ENCODE measurements around the gene GIPC3.

The GIPC3 gene

GRCh38 chr19:3543150-3544057 is 41.9 kb upstream of the GIPC3 start:
- H3K9me3 ChIP-seq (ENCODE audit: control insufficient read depth in 1 of 2, low read length in 2 of 2) = no peaks in the 10 kb centered on the region
- H3K9ac ChIP-seq (ENCODE audit: low read depth in 1 of 2, low read length in 2 of 2) = no peak overlapping the region
- H3K4me1 ChIP-seq (ENCODE audit: control insufficient read depth in 1 of 2, insufficient read depth in 2 of 2, low read length in 2 of 2) = no peaks in the 10 kb centered on the region
- H3K27me3 ChIP-seq (ENCODE audit: control insufficient read depth in 1 of 2, insufficient read depth in 2 of 2, low read length in 2 of 2) = no peaks in the 10 kb centered on the region
- H3K36me3 ChIP-seq (ENCODE audit: control insufficient read depth in 1 of 2, insufficient read depth in 2 of 2, low read length in 2 of 2) = peaks cover 0 to 20% of the 10 kb centered on the region in 2 donors
- H3K27ac ChIP-seq (ENCODE audit: low read depth, low read length) = no peak overlapping the region
- H3K4me3 ChIP-seq (ENCODE audit: low read depth in 1 of 2, low read length in 2 of 2) = no peak overlapping the region

- no peaks in the 10 kb centered on the region for H3K4me1 ChIP-seq (ENCODE audit: control insufficient read depth in 1 of 2, insufficient read depth in 2 of 2, low read length in 2 of 2)
- peaks cover 0 to 18% of the 10 kb centered on the region in 2 donors for H3K36me3 ChIP-seq (ENCODE audit: control insufficient read depth in 1 of 2, insufficient read depth in 2 of 2, low read length in 2 of 2)
- H3K27ac ChIP-seq (ENCODE audit: low read depth, low read length) = no peak overlapping the region
- no peaks in the 10 kb centered on the region for H3K9me3 ChIP-seq (ENCODE audit: control insufficient read depth in 1 of 2, low read length in 2 of 2)
- H3K9ac ChIP-seq (ENCODE audit: low read depth in 1 of 2, low read length in 2 of 2) = no peak overlapping the region
- no peaks in the 10 kb centered on the region for H3K27me3 ChIP-seq (ENCODE audit: control insufficient read depth in 1 of 2, insufficient read depth in 2 of 2, low read length in 2 of 2)
- H3K4me3 ChIP-seq (ENCODE audit: low read depth in 1 of 2, low read length in 2 of 2) = no peak overlapping the region
Measured at GRCh38 chr19:3544058-3544376, 41.3 kb upstream of the GIPC3 start.

GRCh38 chr19:3544742-3545668 is 40.3 kb upstream of the GIPC3 start:
- H3K27me3 ChIP-seq (ENCODE audit: control insufficient read depth in 1 of 2, insufficient read depth in 2 of 2, low read length in 2 of 2) = no peaks in the 10 kb centered on the region
- H3K9ac ChIP-seq (ENCODE audit: low read depth in 1 of 2, low read length in 2 of 2) = no peak overlapping the region
- no peak overlapping the region for H3K4me3 ChIP-seq (ENCODE audit: low read depth in 1 of 2, low read length in 2 of 2)
- H3K4me1 ChIP-seq (ENCODE audit: control insufficient read depth in 1 of 2, insufficient read depth in 2 of 2, low read length in 2 of 2) = no peaks in the 10 kb centered on the region
- peaks cover 0 to 18% of the 10 kb centered on the region in 2 donors for H3K36me3 ChIP-seq (ENCODE audit: control insufficient read depth in 1 of 2, insufficient read depth in 2 of 2, low read length in 2 of 2)
- no peak overlapping the region for H3K27ac ChIP-seq (ENCODE audit: low read depth, low read length)
- H3K9me3 ChIP-seq (ENCODE audit: control insufficient read depth in 1 of 2, low read length in 2 of 2) = no peaks in the 10 kb centered on the region

GRCh38 chr19:3545669-3546034 is 39.6 kb upstream of the GIPC3 start:
- H3K27me3 ChIP-seq (ENCODE audit: control insufficient read depth in 1 of 2, insufficient read depth in 2 of 2, low read length in 2 of 2) = no peaks in the 10 kb centered on the region
- H3K36me3 ChIP-seq (ENCODE audit: control insufficient read depth in 1 of 2, insufficient read depth in 2 of 2, low read length in 2 of 2) = peaks cover 0 to 20% of the 10 kb centered on the region in 2 donors
- no peak overlapping the region for H3K9ac ChIP-seq (ENCODE audit: low read depth in 1 of 2, low read length in 2 of 2)
- H3K9me3 ChIP-seq (ENCODE audit: control insufficient read depth in 1 of 2, low read length in 2 of 2) = no peaks in the 10 kb centered on the region
- no peak overlapping the region for H3K4me3 ChIP-seq (ENCODE audit: low read depth in 1 of 2, low read length in 2 of 2)
- H3K27ac ChIP-seq (ENCODE audit: low read depth, low read length) = no peak overlapping the region
- no peaks in the 10 kb centered on the region for H3K4me1 ChIP-seq (ENCODE audit: control insufficient read depth in 1 of 2, insufficient read depth in 2 of 2, low read length in 2 of 2)

- no peak overlapping the region for H3K27ac ChIP-seq (ENCODE audit: low read depth, low read length)
Measured at GRCh38 chr19:3546119-3546518, 39.2 kb upstream of the GIPC3 start.

GRCh38 chr19:3547301-3547731 is 38.0 kb upstream of the GIPC3 start:
- no peaks in the 10 kb centered on the region for H3K4me1 ChIP-seq (ENCODE audit: control insufficient read depth in 1 of 2, insufficient read depth in 2 of 2, low read length in 2 of 2)
- no peaks in the 10 kb centered on the region for H3K9me3 ChIP-seq (ENCODE audit: control insufficient read depth in 1 of 2, low read length in 2 of 2)
- no peak overlapping the region for H3K27ac ChIP-seq (ENCODE audit: low read depth, low read length)
- H3K36me3 ChIP-seq (ENCODE audit: control insufficient read depth in 1 of 2, insufficient read depth in 2 of 2, low read length in 2 of 2) = peaks cover 0 to 22% of the 10 kb centered on the region in 2 donors
- H3K4me3 ChIP-seq (ENCODE audit: low read depth in 1 of 2, low read length in 2 of 2) = no peak overlapping the region
- no peaks in the 10 kb centered on the region for H3K27me3 ChIP-seq (ENCODE audit: control insufficient read depth in 1 of 2, insufficient read depth in 2 of 2, low read length in 2 of 2)
- H3K9ac ChIP-seq (ENCODE audit: low read depth in 1 of 2, low read length in 2 of 2) = no peak overlapping the region

More at GRCh38 chr19:3546119-3546518, 39.2 kb upstream of the GIPC3 start:
- H3K4me1 ChIP-seq (ENCODE audit: control insufficient read depth in 1 of 2, insufficient read depth in 2 of 2, low read length in 2 of 2) = no peaks in the 10 kb centered on the region
- H3K9ac ChIP-seq (ENCODE audit: low read depth in 1 of 2, low read length in 2 of 2) = no peak overlapping the region
- no peak overlapping the region for H3K4me3 ChIP-seq (ENCODE audit: low read depth in 1 of 2, low read length in 2 of 2)
- H3K9me3 ChIP-seq (ENCODE audit: control insufficient read depth in 1 of 2, low read length in 2 of 2) = no peaks in the 10 kb centered on the region
- peaks cover 0 to 22% of the 10 kb centered on the region in 2 donors for H3K36me3 ChIP-seq (ENCODE audit: control insufficient read depth in 1 of 2, insufficient read depth in 2 of 2, low read length in 2 of 2)
- no peaks in the 10 kb centered on the region for H3K27me3 ChIP-seq (ENCODE audit: control insufficient read depth in 1 of 2, insufficient read depth in 2 of 2, low read length in 2 of 2)

GRCh38 chr19:3547767-3548282 is 37.5 kb upstream of the GIPC3 start:
- no peaks in the 10 kb centered on the region for H3K4me1 ChIP-seq (ENCODE audit: control insufficient read depth in 1 of 2, insufficient read depth in 2 of 2, low read length in 2 of 2)
- no peak overlapping the region for H3K27ac ChIP-seq (ENCODE audit: low read depth, low read length)
- no peaks in the 10 kb centered on the region for H3K27me3 ChIP-seq (ENCODE audit: control insufficient read depth in 1 of 2, insufficient read depth in 2 of 2, low read length in 2 of 2)
- peaks cover 0 to 22% of the 10 kb centered on the region in 2 donors for H3K36me3 ChIP-seq (ENCODE audit: control insufficient read depth in 1 of 2, insufficient read depth in 2 of 2, low read length in 2 of 2)
- H3K9ac ChIP-seq (ENCODE audit: low read depth in 1 of 2, low read length in 2 of 2) = no peak overlapping the region
- no peak overlapping the region for H3K4me3 ChIP-seq (ENCODE audit: low read depth in 1 of 2, low read length in 2 of 2)
- no peaks in the 10 kb centered on the region for H3K9me3 ChIP-seq (ENCODE audit: control insufficient read depth in 1 of 2, low read length in 2 of 2)

GRCh38 chr19:3548606-3549005 is 36.7 kb upstream of the GIPC3 start:
- no peak overlapping the region for H3K9ac ChIP-seq (ENCODE audit: low read depth in 1 of 2, low read length in 2 of 2)
- no peaks in the 10 kb centered on the region for H3K9me3 ChIP-seq (ENCODE audit: control insufficient read depth in 1 of 2, low read length in 2 of 2)
- H3K4me1 ChIP-seq (ENCODE audit: control insufficient read depth in 1 of 2, insufficient read depth in 2 of 2, low read length in 2 of 2) = no peaks in the 10 kb centered on the region
- peaks cover 0 to 22% of the 10 kb centered on the region in 2 donors for H3K36me3 ChIP-seq (ENCODE audit: control insufficient read depth in 1 of 2, insufficient read depth in 2 of 2, low read length in 2 of 2)
- H3K27ac ChIP-seq (ENCODE audit: low read depth, low read length) = no peak overlapping the region
- no peaks in the 10 kb centered on the region for H3K27me3 ChIP-seq (ENCODE audit: control insufficient read depth in 1 of 2, insufficient read depth in 2 of 2, low read length in 2 of 2)
- H3K4me3 ChIP-seq (ENCODE audit: low read depth in 1 of 2, low read length in 2 of 2) = no peak overlapping the region

- no peak overlapping the region for H3K27ac ChIP-seq (ENCODE audit: low read depth, low read length)
- no peak overlapping the region for H3K4me3 ChIP-seq (ENCODE audit: low read depth in 1 of 2, low read length in 2 of 2)
- H3K27me3 ChIP-seq (ENCODE audit: control insufficient read depth in 1 of 2, insufficient read depth in 2 of 2, low read length in 2 of 2) = no peaks in the 10 kb centered on the region
- no peaks in the 10 kb centered on the region for H3K9me3 ChIP-seq (ENCODE audit: control insufficient read depth in 1 of 2, low read length in 2 of 2)
- H3K36me3 ChIP-seq (ENCODE audit: control insufficient read depth in 1 of 2, insufficient read depth in 2 of 2, low read length in 2 of 2) = peaks cover 0 to 22% of the 10 kb centered on the region in 2 donors
- no peak overlapping the region for H3K9ac ChIP-seq (ENCODE audit: low read depth in 1 of 2, low read length in 2 of 2)
- H3K4me1 ChIP-seq (ENCODE audit: control insufficient read depth in 1 of 2, insufficient read depth in 2 of 2, low read length in 2 of 2) = peaks cover 4 to 9% of the 10 kb centered on the region in 2 donors
Measured at GRCh38 chr19:3549816-3550215, 35.5 kb upstream of the GIPC3 start.

Data from duodenal mucosa (tissue), 2 donors.